HG02973 (cell line): Measurements from ENCODE around the gene MPHOSPH10.
"Not testable (repeated sequence)": the region's sequence is repeated elsewhere in the genome, so short reads cannot be mapped to it uniquely, and the experiment has no call there.

Experiments used
- ATAC-seq: cut with Tn5 transposase; IDR thresholded peaks from one replicate; pipeline ENCODE4 v1.9.1; 2021; ENCODE audit warnings: moderate library complexity; ENCODE audit not compliant: unreplicated experiment

The MPHOSPH10 gene

GRCh38 chr2:71157124-71157793 is 26.8 kb downstream of the MPHOSPH10 start:
- ATAC-seq: peak; percentile 51

DNA sequence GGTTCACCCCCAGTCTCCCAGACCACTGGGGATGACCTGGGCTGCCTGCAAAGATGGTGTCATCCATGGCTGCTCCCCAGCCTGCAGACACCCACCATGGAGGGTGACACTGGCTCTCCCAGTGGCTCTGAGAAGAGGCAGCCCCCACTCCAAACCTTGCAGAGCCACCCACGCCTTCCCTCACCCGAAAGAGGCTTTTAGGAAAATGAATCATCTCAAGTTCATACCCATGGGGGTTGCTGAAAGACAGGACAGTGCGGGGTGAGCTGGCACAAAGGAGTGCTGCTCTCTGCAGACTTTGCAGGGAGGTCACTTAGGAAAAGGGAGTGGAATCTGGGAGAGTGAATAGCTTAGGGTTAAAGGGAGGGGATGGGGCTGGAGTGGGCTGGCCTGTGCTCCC is 36.4 kb downstream of the MPHOSPH10 start:
- no peak for ATAC-seq

GRCh38 chr2:71173096-71173495 is 42.7 kb downstream of the MPHOSPH10 start:
- ATAC-seq: no peak

- ATAC-seq: no peak
These were observed 43.8 kb downstream of the MPHOSPH10 start for GRCh38 chr2:71174207-71174606.

GRCh38 chr2:71178836-71179235 is 48.4 kb downstream of the MPHOSPH10 start:
- ATAC-seq: not testable (repeated sequence)

- no peak for ATAC-seq
These were observed 50.9 kb downstream of the MPHOSPH10 start for GRCh38 chr2:71181316-71181715.

DNA sequence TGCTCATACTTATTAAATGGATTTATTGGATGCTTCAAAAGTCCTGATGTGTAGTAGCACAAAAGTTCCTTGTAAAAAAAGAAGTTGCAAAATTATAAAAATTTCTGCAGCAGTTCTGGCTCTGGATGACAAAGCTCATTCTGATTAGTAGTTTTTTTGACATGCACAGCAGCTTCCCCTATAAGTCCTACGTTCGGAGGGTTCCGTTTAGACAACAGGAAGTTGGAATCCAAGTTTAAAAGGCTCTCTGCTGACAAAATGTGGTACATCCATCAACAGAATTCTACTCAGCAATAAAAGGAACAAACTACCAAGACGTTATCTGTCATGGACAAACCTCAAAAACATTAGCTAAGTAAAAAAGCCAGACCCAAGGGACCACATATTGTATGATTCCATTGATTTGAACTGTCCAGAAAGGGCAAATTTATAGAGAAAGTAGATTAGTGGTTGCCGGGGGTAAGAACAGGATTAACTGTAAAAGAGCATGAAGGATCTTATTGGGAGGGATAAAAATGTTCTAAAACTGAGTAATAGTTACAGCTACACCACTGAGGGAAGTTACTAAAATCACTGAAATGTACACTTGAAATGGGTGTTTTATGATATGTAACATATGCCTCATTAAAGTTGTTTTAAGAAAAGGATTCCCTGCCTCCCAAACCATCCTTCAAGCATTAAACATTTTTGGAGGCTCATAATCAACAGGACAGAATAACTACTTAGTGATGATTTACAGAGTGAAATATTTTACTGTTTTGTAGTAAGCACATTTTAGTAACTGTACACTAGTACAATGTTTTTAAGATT is 53.1 kb downstream of the MPHOSPH10 start:
- not testable (repeated sequence) for ATAC-seq

DNA sequence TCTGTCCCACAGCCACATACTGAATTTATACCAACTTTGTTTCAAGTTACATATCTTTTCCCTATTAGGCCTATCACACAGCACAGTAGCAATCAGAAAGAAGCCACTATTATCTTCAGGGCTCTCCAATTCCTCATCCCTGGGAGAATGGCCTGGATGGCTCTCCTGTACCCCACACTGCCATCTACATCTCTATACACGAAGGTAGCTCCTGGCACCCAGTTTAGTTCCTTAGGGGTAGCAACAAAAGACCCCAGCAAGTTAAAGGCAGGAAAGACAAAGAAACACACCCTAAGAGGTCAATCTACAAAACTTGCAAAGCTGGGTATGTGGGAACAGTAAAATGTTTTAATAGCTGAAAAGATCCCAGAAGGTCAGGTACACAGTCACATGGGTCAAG is 56.5 kb downstream of the MPHOSPH10 start:
- ATAC-seq: no peak

- no peak for ATAC-seq
These were observed 57.2 kb downstream of the MPHOSPH10 start for GRCh38 chr2:71187589-71187988.

GRCh38 chr2:71190656-71191569 is 60.5 kb downstream of the MPHOSPH10 start:
- ATAC-seq: no peak

DNA sequence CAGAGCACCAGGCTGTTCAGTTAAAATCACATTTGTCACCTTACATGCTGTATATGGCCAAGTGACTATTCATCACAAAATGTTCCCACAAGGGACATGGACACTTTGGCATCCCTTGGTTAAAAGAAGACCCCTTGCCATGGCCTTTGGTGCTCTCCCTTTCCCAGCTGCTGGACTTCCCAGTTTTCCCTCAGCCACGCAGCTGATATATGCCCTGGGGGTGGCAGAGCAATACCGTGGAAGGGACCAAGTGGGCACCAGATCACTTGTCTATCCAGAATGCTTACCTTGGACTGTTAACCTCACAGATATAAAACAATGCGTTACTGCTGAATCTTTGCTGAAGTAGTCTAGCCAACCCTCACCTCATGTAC is 61.1 kb downstream of the MPHOSPH10 start:
- ATAC-seq: no peak
